CD14-positive monocyte (primary cell): ENCODE data around the gene UVRAG. TPM values are rescaled to one million over a fixed set of nuclear protein-coding genes. Genes with fewer than 3 reads are reported as not detected.

Experiments used
- DNase-seq, 3 donors: peaks; one replicate each; pipeline ENCODE4 v3.0.0-alpha.2; 2011 to 2022
- H2AFZ ChIP-seq: 2 replicates; pipeline ENCODE4 v1.6.0; 2012; ENCODE audit warnings: mild to moderate bottlenecking, low read depth, low read length, inconsistent platforms; ENCODE audit not compliant: insufficient read depth, poor library complexity, severe bottlenecking
- H3K27ac ChIP-seq, 2 donors: 1 replicate in 1 of 2; 2 replicates in 1 of 2; pipeline ENCODE4 v1.5.1; 2012 to 2013; ENCODE audit warnings: low read length in 2 of 2, control low read depth in 1 of 2, inconsistent platforms in 1 of 2, low read depth in 1 of 2, mild to moderate bottlenecking in 1 of 2
- H3K27me3 ChIP-seq, 2 donors: one replicate each; pipeline versions ENCODE4 v1.6.0 to v1.6.1; 2011 to 2013; ENCODE audit warnings: low read length in 2 of 2; ENCODE audit not compliant: control insufficient read depth in 2 of 2, insufficient read depth in 2 of 2
- H3K36me3 ChIP-seq, 2 donors: replicated peaks in 1 of 2; 1 replicate in 1 of 2; 2 replicates in 1 of 2; pipeline versions ENCODE4 v1.5.1 to v1.6.1; 2012 to 2013; ENCODE audit warnings: low read length in 2 of 2, control low read depth in 1 of 2, inconsistent platforms in 1 of 2, mild to moderate bottlenecking in 1 of 2; ENCODE audit not compliant: insufficient read depth in 2 of 2, control insufficient read depth in 1 of 2
- H3K4me1 ChIP-seq, 2 donors: 1 replicate in 1 of 2; 2 replicates in 1 of 2; pipeline versions ENCODE4 v1.5.1 to v1.6.1; 2012 to 2013; ENCODE audit warnings: low read length in 2 of 2, control low read depth in 1 of 2, inconsistent platforms in 1 of 2, mild to moderate bottlenecking in 1 of 2, moderate library complexity in 1 of 2; ENCODE audit not compliant: insufficient read depth in 2 of 2, control insufficient read depth in 1 of 2
- H3K4me2 ChIP-seq: replicated peaks from 2 replicates; pipeline ENCODE3; 2012; ENCODE audit warnings: low read length, moderate library complexity, mild to moderate bottlenecking; ENCODE audit not compliant: poor library complexity, severe bottlenecking; ENCODE audit errors: extremely low read depth
- H3K4me3 ChIP-seq, 3 experiments: fragments of 200-600 bp in 1 of 3; sonication (generic) in 1 of 3; replicated peaks in 1 of 3; 1 replicate in 2 of 3; 2 replicates in 1 of 3; pipeline ENCODE4 v1.5.1; 2011 to 2013; ENCODE audit warnings: low read length in 3 of 3, mild to moderate bottlenecking in 3 of 3, control low read depth in 2 of 3, low read depth in 2 of 3, inconsistent platforms in 1 of 3, moderate library complexity in 1 of 3
- H3K79me2 ChIP-seq: 2 replicates; pipeline ENCODE4 v1.6.0; 2012; ENCODE audit warnings: mild to moderate bottlenecking, control low read depth, inconsistent platforms, low read length, moderate library complexity; ENCODE audit not compliant: insufficient read depth
- H3K9ac ChIP-seq: 2 replicates; pipeline ENCODE4 v1.6.0; 2017; ENCODE audit warnings: low read length, mild to moderate bottlenecking; ENCODE audit not compliant: insufficient read depth, poor library complexity, severe bottlenecking
- H3K9me3 ChIP-seq, 2 donors: replicated peaks in 1 of 2; 1 replicate in 1 of 2; 2 replicates in 1 of 2; pipeline versions ENCODE4 v1.5.1 to v1.6.1; 2012 to 2013; ENCODE audit warnings: low read length in 2 of 2, control low read depth in 1 of 2; ENCODE audit not compliant: control insufficient read depth in 1 of 2, insufficient read depth in 1 of 2
- H4K20me1 ChIP-seq: 2 replicates; pipeline ENCODE4 v1.6.0; 2012; ENCODE audit warnings: mild to moderate bottlenecking, low read length, control low read depth, moderate library complexity; ENCODE audit not compliant: insufficient read depth
- H3K27ac Mint-ChIP-seq, 7 donors: one replicate each; pipeline ENCODE4 v1.8.0; 2020; ENCODE audit warnings: mild to moderate bottlenecking in 7 of 7, mixed read lengths in 7 of 7, moderate library complexity in 6 of 7, inconsistent platforms in 2 of 7
- H3K27me3 Mint-ChIP-seq, 3 donors: one replicate each; pipeline ENCODE4 v1.8.0; 2021 to 2022; ENCODE audit warnings: low read depth in 3 of 3, mild to moderate bottlenecking in 3 of 3, mixed read lengths in 3 of 3, moderate library complexity in 3 of 3, inconsistent platforms in 1 of 3
- H3K36me3 Mint-ChIP-seq, 2 donors: one replicate each; pipeline ENCODE4 v1.8.0; 2020; ENCODE audit warnings: mixed read lengths in 2 of 2, inconsistent platforms in 1 of 2, mild to moderate bottlenecking in 1 of 2
- H3K4me1 Mint-ChIP-seq: one replicate; pipeline ENCODE4 v1.8.0; 2020; ENCODE audit warnings: mild to moderate bottlenecking, mixed read lengths
- H3K4me3 Mint-ChIP-seq, 2 donors: one replicate each; pipeline ENCODE4 v1.8.0; 2020; ENCODE audit warnings: mild to moderate bottlenecking in 2 of 2, mixed read lengths in 2 of 2, moderate library complexity in 1 of 2
- H3K9me3 Mint-ChIP-seq, 7 donors: one replicate each; pipeline ENCODE4 v1.8.0; 2020 to 2022; ENCODE audit warnings: mixed read lengths in 7 of 7, mild to moderate bottlenecking in 6 of 7, moderate library complexity in 6 of 7, inconsistent platforms in 2 of 7
- WGBS: methylation state at CpG from one replicate; pipeline ENCODE4 v1.1.5; 2013; ENCODE audit warnings: missing lambda C conversion rate; ENCODE audit not compliant: insufficient coverage; 5-methylcytosine and 5-hydroxymethylcytosine counted together
- intact Hi-C, 2 donors: fragments of 100-400 bp; cut with micrococcal nuclease; formaldehyde crosslinking; loops; one replicate each; pipeline versions ENCODE4 v1.15.0 to v1.15.1; 2023
- polyA plus RNA-seq, 3 donors: library from polyadenylated mRNA; depleted of rRNA in 1 of 3; unstranded in 2 of 3; stranded (reverse) in 1 of 3; fragments of 300-500 nt in 2 of 3; fragments of >200 nt in 1 of 3; fragmentation: Illumina TruSeq in 2 of 3; gene quantifications; 1 replicate in 2 of 3; 2 replicates in 1 of 3; pipeline ENCODE4 v1.2.3, GENCODE V29; 2012 to 2021
- TF ChIP-seq, protein P1 (sequence below): fragments of 200-600 bp; IDR thresholded peaks from one replicate; pipeline ENCODE4 v1.8.0; 2022; ENCODE audit warnings: antibody characterized with exemption, mild to moderate bottlenecking

UVRAG gene
- polyA plus RNA-seq, 3 donors, result 13.7 to 20.5 (median 20.0) TPM

DNA sequence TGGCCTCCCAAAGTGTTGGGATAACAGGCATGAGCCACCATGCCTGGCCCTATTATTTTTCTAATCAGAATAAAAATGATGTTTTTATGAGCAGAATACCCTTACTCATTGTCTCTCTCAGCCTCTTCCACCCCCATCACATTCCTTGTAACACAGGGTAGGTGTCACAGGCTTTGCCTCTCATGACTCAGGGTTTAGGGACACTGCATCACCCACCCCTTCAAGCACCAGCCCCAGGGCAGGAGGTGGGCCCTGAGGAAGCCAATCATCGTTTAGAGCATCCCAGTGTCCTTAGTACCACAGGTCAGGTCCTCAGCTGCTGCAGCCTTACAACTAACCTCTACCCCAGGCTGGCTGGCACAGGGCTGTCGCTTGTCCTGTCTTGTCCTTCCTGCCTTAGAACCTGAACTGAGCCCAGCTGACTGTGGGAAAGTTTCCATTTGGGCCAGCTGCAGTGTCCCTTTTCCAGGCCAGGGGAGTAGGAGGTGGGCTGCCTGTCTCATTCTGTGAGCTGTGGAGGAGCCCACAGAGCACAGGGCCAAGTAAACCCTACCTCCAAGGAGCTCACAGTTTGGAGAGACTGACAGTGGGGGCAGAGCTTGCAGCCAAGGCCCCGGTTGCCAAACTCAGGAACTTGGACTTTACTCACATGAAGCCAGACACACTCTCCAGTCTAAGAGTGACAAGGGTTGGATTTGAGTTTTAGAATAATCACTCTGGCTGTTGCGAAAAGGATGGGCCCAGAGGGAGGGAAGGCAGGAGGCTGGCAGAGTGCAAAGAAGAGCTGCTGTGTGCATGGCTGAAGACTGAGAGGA is 19.5 kb upstream of the UVRAG start:
- 83% methylated on average over 2 of the region's 4 CpGs for WGBS
- Histone ChIP-seq H3K9ac (no peak overlapping the region), H4K20me1 (no peaks in the 10 kb centered on the region), H3K79me2 (no peaks in the 10 kb centered on the region), H3K9me3 (no peaks in the 10 kb centered on the region), H3K4me3 (no peak overlapping the region), H3K4me2 (no peak overlapping the region), H3K36me3 (peaks cover 45 to 93% of the 10 kb centered on the region in 2 donors), H3K27ac (no peak overlapping the region), H3K27me3 (no peaks in the 10 kb centered on the region), H2AFZ (no peak overlapping the region), H3K4me1 (peaks cover 0 to 4% of the 10 kb centered on the region in 2 donors)
- H3K9me3 Mint-ChIP-seq, result no peaks in the 10 kb centered on the region
- no peak overlapping the region for H3K4me3 Mint-ChIP-seq
- H3K27ac Mint-ChIP-seq, result no peak overlapping the region
- TF ChIP-seq, protein P1, sequence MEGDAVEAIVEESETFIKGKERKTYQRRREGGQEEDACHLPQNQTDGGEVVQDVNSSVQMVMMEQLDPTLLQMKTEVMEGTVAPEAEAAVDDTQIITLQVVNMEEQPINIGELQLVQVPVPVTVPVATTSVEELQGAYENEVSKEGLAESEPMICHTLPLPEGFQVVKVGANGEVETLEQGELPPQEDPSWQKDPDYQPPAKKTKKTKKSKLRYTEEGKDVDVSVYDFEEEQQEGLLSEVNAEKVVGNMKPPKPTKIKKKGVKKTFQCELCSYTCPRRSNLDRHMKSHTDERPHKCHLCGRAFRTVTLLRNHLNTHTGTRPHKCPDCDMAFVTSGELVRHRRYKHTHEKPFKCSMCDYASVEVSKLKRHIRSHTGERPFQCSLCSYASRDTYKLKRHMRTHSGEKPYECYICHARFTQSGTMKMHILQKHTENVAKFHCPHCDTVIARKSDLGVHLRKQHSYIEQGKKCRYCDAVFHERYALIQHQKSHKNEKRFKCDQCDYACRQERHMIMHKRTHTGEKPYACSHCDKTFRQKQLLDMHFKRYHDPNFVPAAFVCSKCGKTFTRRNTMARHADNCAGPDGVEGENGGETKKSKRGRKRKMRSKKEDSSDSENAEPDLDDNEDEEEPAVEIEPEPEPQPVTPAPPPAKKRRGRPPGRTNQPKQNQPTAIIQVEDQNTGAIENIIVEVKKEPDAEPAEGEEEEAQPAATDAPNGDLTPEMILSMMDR, result no peak
- H3K4me1 Mint-ChIP-seq, result peaks cover 3% of the 10 kb centered on the region
- H3K36me3 Mint-ChIP-seq, result peaks cover 82 to 87% of the 10 kb centered on the region in 2 donors
- H3K27me3 Mint-ChIP-seq, result peaks cover 0 to 5% (median 0%) of the 10 kb centered on the region in 3 donors
- no peak for DNase-seq
- intact Hi-C loops, result no loop called here

DNA sequence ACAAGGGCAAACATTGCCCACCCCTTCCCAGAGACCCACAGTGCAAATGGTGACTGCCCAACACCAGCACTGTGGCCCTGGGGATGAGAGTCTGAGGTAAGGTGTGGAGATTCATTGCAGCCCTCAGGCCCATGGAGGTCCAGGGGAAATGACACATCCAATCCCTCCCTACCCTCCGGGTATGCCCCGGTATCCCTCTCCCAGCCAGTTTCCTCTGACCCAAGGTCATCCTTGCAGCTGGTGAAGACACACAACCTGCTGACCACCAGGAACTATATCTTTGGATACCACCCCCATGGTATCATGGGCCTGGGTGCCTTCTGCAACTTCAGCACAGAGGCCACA is 18.9 kb upstream of the UVRAG start:
- peaks cover 80 to 85% of the 10 kb centered on the region in 2 donors for H3K36me3 Mint-ChIP-seq
- no peak for DNase-seq
- Histone ChIP-seq H4K20me1 (no peaks in the 10 kb centered on the region), H3K79me2 (no peaks in the 10 kb centered on the region), H3K27ac (no peak overlapping the region), H3K4me3 (no peak overlapping the region), H3K9ac (no peak overlapping the region), H3K27me3 (no peaks in the 10 kb centered on the region), H3K36me3 (peaks cover 42 to 93% of the 10 kb centered on the region in 2 donors), H3K4me1 (peaks cover 3 to 10% of the 10 kb centered on the region in 2 donors), H3K4me2 (no peak overlapping the region), H3K9me3 (no peaks in the 10 kb centered on the region), H2AFZ (no peak overlapping the region)
- no peak overlapping the region for H3K27ac Mint-ChIP-seq
- TF ChIP-seq, protein P1, result no peak
- H3K9me3 Mint-ChIP-seq, result no peaks in the 10 kb centered on the region
- no peak overlapping the region for H3K4me3 Mint-ChIP-seq
- intact Hi-C loops, result no loop called here
- peaks cover 9% of the 10 kb centered on the region for H3K4me1 Mint-ChIP-seq
- peaks cover 0 to 5% (median 0%) of the 10 kb centered on the region in 3 donors for H3K27me3 Mint-ChIP-seq
- WGBS, result 69% methylated on average over 2 of the region's 2 CpGs
